HG03457 (cell line): ENCODE data around the gene GID8.
A peak's percentile ranks its signal among the peaks of the same experiment; 100 is the strongest.

ENCODE experiments used
- ATAC-seq: cut with Tn5 transposase; IDR thresholded peaks from one replicate; pipeline ENCODE4 v1.9.1; 2021; ENCODE audit warnings: moderate number of reproducible peaks; ENCODE audit not compliant: unreplicated experiment

GID8 gene

DNA sequence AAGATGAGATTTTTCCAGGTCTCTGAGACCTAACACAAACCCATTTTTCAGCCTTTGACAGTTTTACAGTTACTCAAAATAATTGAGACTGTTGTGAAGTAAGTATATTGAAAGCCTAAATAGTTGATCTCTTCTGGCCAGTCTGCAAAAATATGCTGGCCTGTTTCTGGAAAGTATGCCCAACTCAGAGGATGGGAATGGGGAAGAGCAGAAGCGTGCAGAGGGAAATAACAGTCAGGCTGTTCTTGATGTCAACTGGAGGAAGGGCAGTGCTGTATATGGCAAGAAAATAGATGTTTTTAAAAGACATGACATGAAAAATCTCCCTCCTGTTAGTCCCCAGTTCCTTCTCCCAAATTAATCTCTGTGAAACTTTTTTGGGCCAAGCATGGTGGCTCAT lies 3.8 kb downstream of the GID8 start:
- no peak for ATAC-seq

- no peak for ATAC-seq
Measured at GRCh38 chr20:62942456-62942855, 4.5 kb downstream of the GID8 start.

- ATAC-seq = no peak
Measured at GRCh38 chr20:62943396-62943795, 5.4 kb downstream of the GID8 start.

DNA sequence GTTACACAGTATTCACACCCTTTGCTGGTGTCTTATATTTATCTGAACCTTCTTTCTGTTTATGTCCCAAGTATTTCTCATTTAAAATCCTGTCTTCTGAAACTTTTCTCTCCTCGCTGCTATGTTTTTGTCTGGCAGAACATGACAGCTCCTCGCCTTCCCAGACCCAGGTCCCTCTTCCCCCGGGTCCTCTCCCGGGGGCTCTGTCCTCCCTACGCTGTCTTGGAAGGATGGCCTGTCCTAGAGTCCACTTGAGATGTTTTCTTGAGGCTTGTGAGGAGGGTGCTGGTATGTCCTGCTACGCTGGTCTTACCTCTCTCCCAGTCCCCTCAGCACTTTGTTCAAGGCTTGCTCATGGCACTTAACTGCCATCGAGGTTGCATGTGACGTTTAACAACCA lies 6.2 kb downstream of the GID8 start:
- ATAC-seq = no peak

DNA sequence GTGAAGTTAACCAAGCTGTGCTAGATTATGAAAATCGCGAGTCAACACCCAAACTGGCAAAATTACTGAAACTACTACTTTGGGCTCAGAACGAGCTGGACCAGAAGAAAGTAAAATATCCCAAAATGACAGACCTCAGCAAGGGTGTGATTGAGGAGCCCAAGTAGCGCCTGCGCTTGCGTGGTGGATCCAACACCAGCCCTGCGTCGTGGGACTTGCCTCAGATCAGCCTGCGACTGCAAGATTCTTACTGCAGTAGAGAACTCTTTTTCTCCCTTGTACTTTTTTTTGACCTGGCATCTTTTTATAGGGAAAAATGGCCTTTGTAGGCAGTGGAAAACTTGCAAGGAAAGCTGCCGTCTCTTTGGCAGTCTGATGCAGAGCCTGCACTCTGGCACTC lies 6.8 kb downstream of the GID8 start:
- ATAC-seq = no peak

GRCh38 chr20:62945771-62946339 lies 7.9 kb downstream of the GID8 start:
- no peak for ATAC-seq

GRCh38 chr20:62946918-62947317 lies 9.0 kb downstream of the GID8 start:
- no peak for ATAC-seq

DNA sequence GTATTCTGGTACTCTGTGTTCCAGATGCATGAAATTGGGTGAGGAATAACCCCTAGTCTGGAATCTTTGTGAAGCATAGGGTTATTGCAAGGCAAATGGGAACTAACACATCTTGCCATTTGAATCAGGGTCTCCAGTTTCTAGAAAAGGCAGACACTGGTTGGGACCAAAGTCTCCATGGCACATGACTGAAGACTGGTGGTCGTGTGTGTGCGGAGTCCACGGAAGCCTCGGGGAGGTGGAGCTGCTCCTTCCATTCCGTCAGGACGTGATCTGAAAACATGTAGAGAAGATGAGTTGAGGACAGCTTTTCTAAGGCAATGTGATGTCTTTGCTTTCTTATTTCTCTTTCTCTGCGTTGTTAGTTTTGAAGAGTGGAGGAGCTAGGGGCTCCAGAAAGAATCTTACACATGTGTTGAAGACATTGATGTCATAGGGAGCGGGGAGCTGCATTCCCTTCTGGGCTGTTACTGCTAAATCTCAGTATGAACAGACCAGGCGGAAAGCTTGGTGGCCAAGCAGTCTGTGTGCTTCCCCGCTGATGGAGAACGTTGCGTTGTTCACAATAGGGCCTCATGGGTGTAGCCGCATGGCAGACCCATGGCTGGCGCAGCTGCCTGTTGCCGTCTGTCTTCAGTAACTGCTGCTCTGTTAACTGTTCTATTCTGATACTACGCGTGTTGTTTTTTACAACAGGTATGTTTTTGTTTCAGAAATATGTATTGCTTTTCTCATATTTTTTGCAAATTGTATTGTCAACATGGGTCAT lies 9.8 kb downstream of the GID8 start:
- ATAC-seq = no peak

- no peak for ATAC-seq
Measured at GRCh38 chr20:62949153-62949821, 11.3 kb downstream of the GID8 start.

- no peak for ATAC-seq
Measured at GRCh38 chr20:62949962-62950361, 12.0 kb downstream of the GID8 start.

GRCh38 chr20:62950741-62951140 lies 12.8 kb downstream of the GID8 start:
- ATAC-seq = no peak

DNA sequence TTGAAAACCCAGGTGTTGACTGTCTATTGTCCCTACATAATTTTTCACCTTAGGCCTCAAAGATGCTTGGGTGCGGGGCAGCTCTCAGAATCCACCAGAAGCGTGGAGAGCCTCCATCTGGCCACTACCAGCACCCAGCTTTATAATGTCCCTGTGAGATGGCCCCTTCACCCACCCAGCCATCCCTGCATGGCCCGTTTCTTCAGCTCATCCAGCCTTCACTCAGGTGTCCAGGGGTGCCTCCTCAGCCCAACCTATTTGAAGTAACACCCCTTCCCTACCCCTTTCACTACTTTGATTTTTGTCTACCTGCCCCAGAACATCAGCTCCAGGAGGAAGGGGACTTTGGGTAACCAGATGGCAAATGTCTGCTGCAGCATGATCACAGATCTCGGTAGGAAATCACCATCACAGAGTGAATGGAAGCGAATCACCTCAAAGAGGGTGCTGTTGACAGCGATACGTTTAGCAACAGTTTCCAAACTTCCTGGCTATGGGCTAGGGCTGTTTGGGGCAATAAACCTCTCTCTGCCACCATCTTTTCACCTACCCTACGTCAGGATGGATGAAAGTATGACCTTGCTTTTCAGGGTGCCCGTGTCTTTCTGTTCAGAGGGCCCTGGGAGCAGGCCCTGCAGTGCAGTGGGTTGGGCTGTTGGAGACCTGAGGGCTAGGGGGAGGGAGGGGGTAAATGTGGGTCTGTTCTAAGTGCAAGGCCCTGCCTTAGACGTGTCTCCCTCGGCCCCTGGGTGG lies 13.4 kb downstream of the GID8 start:
- ATAC-seq = no peak

DNA sequence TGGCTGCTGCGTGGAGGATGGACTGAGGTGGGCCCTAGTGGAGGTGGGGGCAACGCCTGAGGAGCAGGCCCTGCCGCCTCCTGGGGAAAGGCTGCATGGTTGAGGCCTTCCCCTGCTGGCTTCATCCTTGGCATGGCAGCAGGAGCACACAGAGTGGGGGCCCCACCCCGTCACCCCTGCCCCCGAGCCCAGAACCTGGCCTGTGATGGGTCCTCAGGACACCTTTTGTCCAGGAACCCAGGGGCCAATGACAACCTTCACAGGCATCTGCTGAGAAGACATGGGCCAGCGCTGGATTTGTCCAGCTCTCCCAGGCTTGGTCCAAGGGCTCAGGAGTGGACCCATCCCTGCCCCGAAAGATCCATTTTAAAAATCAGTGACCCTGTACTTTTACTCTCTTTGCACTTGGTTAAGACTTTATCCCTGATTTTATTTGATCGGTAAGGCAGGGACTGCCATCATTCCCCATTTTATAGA lies 14.0 kb downstream of the GID8 start:
- ATAC-seq = no peak

DNA sequence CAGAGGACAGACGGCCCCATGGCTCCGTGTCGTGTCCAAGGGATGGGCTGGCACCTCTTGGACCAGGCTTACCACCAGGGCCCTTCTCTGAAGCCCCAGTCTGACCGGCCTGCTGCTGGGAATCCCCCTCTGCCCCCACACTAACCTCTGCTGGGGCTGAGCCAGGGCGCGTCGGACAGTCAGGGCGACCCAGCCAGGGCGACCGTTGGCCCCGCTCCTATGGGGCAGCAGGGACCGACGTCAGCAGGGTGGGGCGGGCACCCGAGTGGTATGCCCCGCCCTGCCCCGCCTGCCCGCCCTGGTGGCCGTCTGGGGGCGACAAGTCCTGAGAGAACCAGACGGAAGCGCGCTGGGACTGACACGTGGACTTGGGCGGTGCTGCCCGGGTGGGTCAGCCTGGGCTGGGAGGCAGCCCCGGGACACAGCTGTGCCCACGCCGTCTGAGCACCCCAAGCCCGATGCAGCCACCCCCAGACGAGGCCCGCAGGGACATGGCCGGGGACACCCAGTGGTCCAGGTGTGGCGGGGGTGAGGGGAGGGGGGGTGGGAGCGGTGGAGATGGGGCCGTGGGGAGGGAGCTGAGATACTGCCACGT lies 14.5 kb downstream of the GID8 start, which contains the start of gene SLC17A9:
Gene SLC17A9 (plus strand): TSS at position 337 of the 595 bp plus-strand sequence. CDS start 122 bp downstream, at position 459.
- ATAC-seq = no peak

DNA sequence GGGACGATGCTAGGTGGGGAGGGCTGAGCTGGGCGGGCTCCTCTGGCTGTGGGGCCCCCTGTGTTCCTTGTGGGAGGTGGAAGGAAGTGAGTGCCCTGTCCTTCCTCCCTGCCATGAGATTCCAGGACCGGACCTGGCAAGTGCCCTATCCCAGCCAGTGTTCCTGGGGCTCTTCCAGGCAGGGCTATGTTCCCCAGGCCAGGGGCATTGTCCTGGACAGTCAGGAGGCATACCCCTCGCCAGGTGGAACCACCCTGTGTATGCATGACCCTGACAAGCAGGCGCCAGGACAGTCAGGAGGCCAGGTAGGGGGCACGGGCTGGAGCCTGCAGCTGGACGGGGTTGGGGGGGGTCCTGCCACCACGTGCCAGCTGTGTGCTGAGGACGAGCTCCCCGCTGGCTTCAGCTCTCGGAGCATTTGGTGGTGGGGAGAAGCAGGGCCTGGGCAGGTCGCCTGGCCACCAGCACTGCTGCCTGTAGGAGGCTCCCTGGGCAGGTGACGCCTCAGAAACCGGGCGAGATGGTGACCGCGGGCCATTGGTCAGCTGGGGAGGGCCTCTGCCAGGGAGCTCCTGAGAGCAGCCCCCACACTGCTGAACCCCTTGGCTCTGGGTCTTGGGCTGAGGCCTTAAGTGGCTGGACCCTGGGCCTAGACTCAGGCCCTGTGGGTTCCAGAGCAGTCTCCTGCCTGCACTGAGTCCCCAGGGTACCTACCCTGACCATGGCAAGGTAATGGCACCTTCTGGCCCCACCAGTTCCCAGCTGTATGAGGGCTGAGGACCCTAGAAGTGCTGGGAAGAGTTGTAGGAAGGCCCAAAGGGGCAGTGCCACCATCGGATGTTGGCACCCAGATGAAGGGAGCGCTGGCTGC lies 15.3 kb downstream of the GID8 start:
- ATAC-seq = peak; percentile 1

- peak; percentile 56 for ATAC-seq
Measured at GRCh38 chr20:62953839-62954703, 16.1 kb downstream of the GID8 start.

- ATAC-seq = no peak
Measured at GRCh38 chr20:62955519-62956386, 17.8 kb downstream of the GID8 start.
